ENCODE data around the gene NTSR1.

The NTSR1 gene

GRCh38 chr20:62775206-62775605 is 66.6 kb downstream of the NTSR1 start:
- H3K27me3 ChIP-seq (ENCODE audit: insufficient read depth, insufficient read length), result no peaks in the 10 kb centered on the region
- peaks cover 7% of the 10 kb centered on the region for H3K4me1 ChIP-seq (ENCODE audit: insufficient read depth, insufficient read length)
- H3K4me3 ChIP-seq (ENCODE audit: insufficient read length, low read depth), result no peak overlapping the region
- H3K9me3 ChIP-seq (ENCODE audit: insufficient read depth, low read length), result no peaks in the 10 kb centered on the region
- TF ChIP-seq ZNF274 (IDR thresholded peaks at IDR 0.05; ENCODE audit: low read depth, low read length) (no peak), SUZ12 (IDR thresholded peaks at IDR 0.05; ENCODE audit: extremely low read depth, insufficient read depth, insufficient read length) (no peak), YY1 (IDR thresholded peaks at IDR 0.05; ENCODE audit: insufficient read depth, insufficient read length) (no peak)
- H3K36me3 ChIP-seq (ENCODE audit: insufficient read depth, insufficient read length, low read length), result no peaks in the 10 kb centered on the region
- no peak for DNase-seq (ENCODE audit: low read depth, low spot score)
- H3K9ac ChIP-seq (ENCODE audit: insufficient read length, low read depth), result no peak overlapping the region

- Histone ChIP-seq H3K4me3 (ENCODE audit: insufficient read length, low read depth) (peak overlapping the region; percentile 12), H3K9me3 (ENCODE audit: insufficient read depth, low read length) (no peaks in the 10 kb centered on the region), H3K27me3 (ENCODE audit: insufficient read depth, insufficient read length) (no peaks in the 10 kb centered on the region), H3K4me1 (ENCODE audit: insufficient read depth, insufficient read length) (peaks cover 7% of the 10 kb centered on the region), H3K36me3 (ENCODE audit: insufficient read depth, insufficient read length, low read length) (no peaks in the 10 kb centered on the region), H3K9ac (ENCODE audit: insufficient read length, low read depth) (no peak overlapping the region)
- no peak for DNase-seq (ENCODE audit: low read depth, low spot score)
- TF ChIP-seq YY1 (IDR thresholded peaks at IDR 0.05; ENCODE audit: insufficient read depth, insufficient read length) (no peak), ZNF274 (IDR thresholded peaks at IDR 0.05; ENCODE audit: low read depth, low read length) (no peak), SUZ12 (IDR thresholded peaks at IDR 0.05; ENCODE audit: extremely low read depth, insufficient read depth, insufficient read length) (no peak)
Observed at GRCh38 chr20:62776035-62776691, 67.5 kb downstream of the NTSR1 start.

GRCh38 chr20:62776692-62777527 is 68.3 kb downstream of the NTSR1 start:
- H3K27me3 ChIP-seq (ENCODE audit: insufficient read depth, insufficient read length), result no peaks in the 10 kb centered on the region
- peaks cover 10% of the 10 kb centered on the region for H3K4me1 ChIP-seq (ENCODE audit: insufficient read depth, insufficient read length)
- H3K9me3 ChIP-seq (ENCODE audit: insufficient read depth, low read length), result no peaks in the 10 kb centered on the region
- TF ChIP-seq SUZ12 (IDR thresholded peaks at IDR 0.05; ENCODE audit: extremely low read depth, insufficient read depth, insufficient read length) (no peak), YY1 (IDR thresholded peaks at IDR 0.05; ENCODE audit: insufficient read depth, insufficient read length) (no peak)
- peak overlapping the region; percentile 12 for H3K4me3 ChIP-seq (ENCODE audit: insufficient read length, low read depth)
- DNase-seq (ENCODE audit: low read depth, low spot score), result no peak
- no peak overlapping the region for H3K9ac ChIP-seq (ENCODE audit: insufficient read length, low read depth)
- H3K36me3 ChIP-seq (ENCODE audit: insufficient read depth, insufficient read length, low read length), result no peaks in the 10 kb centered on the region

- peaks cover 10% of the 10 kb centered on the region for H3K4me1 ChIP-seq (ENCODE audit: insufficient read depth, insufficient read length)
- no peaks in the 10 kb centered on the region for H3K9me3 ChIP-seq (ENCODE audit: insufficient read depth, low read length)
- no peaks in the 10 kb centered on the region for H3K36me3 ChIP-seq (ENCODE audit: insufficient read depth, insufficient read length, low read length)
- no peak for TF ChIP-seq YY1 (IDR thresholded peaks at IDR 0.05; ENCODE audit: insufficient read depth, insufficient read length)
- TF ChIP-seq ZNF274 (IDR thresholded peaks at IDR 0.05; ENCODE audit: low read depth, low read length), result no peak
- TF ChIP-seq SUZ12 (IDR thresholded peaks at IDR 0.05; ENCODE audit: extremely low read depth, insufficient read depth, insufficient read length), result no peak
- no peaks in the 10 kb centered on the region for H3K27me3 ChIP-seq (ENCODE audit: insufficient read depth, insufficient read length)
- DNase-seq (ENCODE audit: low read depth, low spot score), result no peak
- H3K4me3 ChIP-seq (ENCODE audit: insufficient read length, low read depth), result no peak overlapping the region
- H3K9ac ChIP-seq (ENCODE audit: insufficient read length, low read depth), result no peak overlapping the region
Observed at GRCh38 chr20:62777528-62777830, 68.8 kb downstream of the NTSR1 start.

GRCh38 chr20:62778058-62778457 is 69.4 kb downstream of the NTSR1 start:
- no peak for DNase-seq (ENCODE audit: low read depth, low spot score)
- no peaks in the 10 kb centered on the region for H3K36me3 ChIP-seq (ENCODE audit: insufficient read depth, insufficient read length, low read length)
- no peaks in the 10 kb centered on the region for H3K9me3 ChIP-seq (ENCODE audit: insufficient read depth, low read length)
- no peak overlapping the region for H3K4me3 ChIP-seq (ENCODE audit: insufficient read length, low read depth)
- H3K4me1 ChIP-seq (ENCODE audit: insufficient read depth, insufficient read length), result peaks cover 7% of the 10 kb centered on the region
- no peaks in the 10 kb centered on the region for H3K27me3 ChIP-seq (ENCODE audit: insufficient read depth, insufficient read length)
- TF ChIP-seq YY1 (IDR thresholded peaks at IDR 0.05; ENCODE audit: insufficient read depth, insufficient read length) (no peak), ZNF274 (IDR thresholded peaks at IDR 0.05; ENCODE audit: low read depth, low read length) (no peak), SUZ12 (IDR thresholded peaks at IDR 0.05; ENCODE audit: extremely low read depth, insufficient read depth, insufficient read length) (no peak)
- H3K9ac ChIP-seq (ENCODE audit: insufficient read length, low read depth), result no peak overlapping the region

- Histone ChIP-seq H3K27me3 (ENCODE audit: insufficient read depth, insufficient read length) (no peaks in the 10 kb centered on the region), H3K4me1 (ENCODE audit: insufficient read depth, insufficient read length) (peaks cover 7% of the 10 kb centered on the region), H3K9me3 (ENCODE audit: insufficient read depth, low read length) (no peaks in the 10 kb centered on the region), H3K4me3 (ENCODE audit: insufficient read length, low read depth) (no peak overlapping the region), H3K9ac (ENCODE audit: insufficient read length, low read depth) (peak overlapping the region; percentile 38), H3K36me3 (ENCODE audit: insufficient read depth, insufficient read length, low read length) (no peaks in the 10 kb centered on the region)
- no peak for DNase-seq (ENCODE audit: low read depth, low spot score)
- TF ChIP-seq SUZ12 (IDR thresholded peaks at IDR 0.05; ENCODE audit: extremely low read depth, insufficient read depth, insufficient read length) (no peak), ZNF274 (IDR thresholded peaks at IDR 0.05; ENCODE audit: low read depth, low read length) (no peak), YY1 (IDR thresholded peaks at IDR 0.05; ENCODE audit: insufficient read depth, insufficient read length) (no peak)
Observed at GRCh38 chr20:62778601-62779416, 70.2 kb downstream of the NTSR1 start.

- Histone ChIP-seq H3K9me3 (ENCODE audit: insufficient read depth, low read length) (no peaks in the 10 kb centered on the region), H3K4me1 (ENCODE audit: insufficient read depth, insufficient read length) (peaks cover 7% of the 10 kb centered on the region), H3K4me3 (ENCODE audit: insufficient read length, low read depth) (no peak overlapping the region), H3K27me3 (ENCODE audit: insufficient read depth, insufficient read length) (no peaks in the 10 kb centered on the region), H3K36me3 (ENCODE audit: insufficient read depth, insufficient read length, low read length) (no peaks in the 10 kb centered on the region), H3K9ac (ENCODE audit: insufficient read length, low read depth) (no peak overlapping the region)
- TF ChIP-seq ZNF274 (IDR thresholded peaks at IDR 0.05; ENCODE audit: low read depth, low read length), result no peak
- no peak for TF ChIP-seq SUZ12 (IDR thresholded peaks at IDR 0.05; ENCODE audit: extremely low read depth, insufficient read depth, insufficient read length)
- TF ChIP-seq YY1 (IDR thresholded peaks at IDR 0.05; ENCODE audit: insufficient read depth, insufficient read length), result no peak
- DNase-seq (ENCODE audit: low read depth, low spot score), result no peak
Observed at GRCh38 chr20:62779417-62779685, 70.7 kb downstream of the NTSR1 start.

All from NT2/D1 (cell line).